CD4-positive, alpha-beta T cell treated with Interleukin-4 for 1 hour (primary cell): ENCODE measurements around the gene FOSL2.

ENCODE experiments used
- DNase-seq, 2 donors: peaks; one replicate each; pipeline ENCODE4 v3.0.0-alpha.2; 2020 to 2022

The FOSL2 gene

DNA sequence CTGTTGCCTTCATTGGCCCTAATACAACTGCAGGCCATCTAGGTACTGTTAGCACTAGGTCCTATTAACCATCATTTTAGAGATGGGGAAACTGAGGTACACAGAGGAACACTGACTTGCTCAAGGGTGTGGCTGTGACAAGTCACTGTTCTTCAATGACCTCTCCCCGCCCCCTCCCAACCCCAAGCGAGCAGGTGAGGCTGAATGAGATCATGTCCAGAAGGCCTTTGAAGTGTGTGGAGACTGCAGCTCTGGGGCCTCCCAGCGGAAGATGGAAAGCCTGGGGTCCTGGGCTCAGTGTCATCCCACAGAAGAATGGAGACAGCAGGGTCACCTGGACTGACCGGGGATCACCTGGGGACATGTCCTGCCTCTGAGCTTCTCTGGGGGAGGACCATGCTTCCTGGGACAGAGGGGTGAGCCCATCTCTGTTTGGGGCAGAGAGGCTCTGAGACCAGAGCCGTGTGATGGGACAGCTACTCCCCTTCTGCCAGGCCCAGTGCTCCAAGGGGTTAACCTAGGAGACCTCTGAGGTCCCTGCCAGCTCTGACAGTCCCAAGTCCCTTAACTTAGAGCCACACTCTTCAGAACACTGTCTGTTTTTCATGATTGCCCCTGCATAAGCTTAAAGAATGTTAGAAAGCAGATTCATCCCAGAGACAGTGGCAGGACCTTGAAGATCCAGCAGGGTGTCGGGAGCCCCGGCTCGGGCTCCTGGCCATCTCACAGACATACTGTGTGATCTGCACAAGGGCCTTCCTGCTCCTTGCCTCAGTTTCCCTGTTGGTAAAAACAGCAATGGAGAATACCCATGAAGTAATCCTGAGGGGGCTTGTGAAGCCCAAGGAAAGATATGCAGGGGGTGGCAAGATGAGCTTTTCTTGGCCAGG is 16.7 kb upstream of the FOSL2 start:
- no peak for DNase-seq

DNA sequence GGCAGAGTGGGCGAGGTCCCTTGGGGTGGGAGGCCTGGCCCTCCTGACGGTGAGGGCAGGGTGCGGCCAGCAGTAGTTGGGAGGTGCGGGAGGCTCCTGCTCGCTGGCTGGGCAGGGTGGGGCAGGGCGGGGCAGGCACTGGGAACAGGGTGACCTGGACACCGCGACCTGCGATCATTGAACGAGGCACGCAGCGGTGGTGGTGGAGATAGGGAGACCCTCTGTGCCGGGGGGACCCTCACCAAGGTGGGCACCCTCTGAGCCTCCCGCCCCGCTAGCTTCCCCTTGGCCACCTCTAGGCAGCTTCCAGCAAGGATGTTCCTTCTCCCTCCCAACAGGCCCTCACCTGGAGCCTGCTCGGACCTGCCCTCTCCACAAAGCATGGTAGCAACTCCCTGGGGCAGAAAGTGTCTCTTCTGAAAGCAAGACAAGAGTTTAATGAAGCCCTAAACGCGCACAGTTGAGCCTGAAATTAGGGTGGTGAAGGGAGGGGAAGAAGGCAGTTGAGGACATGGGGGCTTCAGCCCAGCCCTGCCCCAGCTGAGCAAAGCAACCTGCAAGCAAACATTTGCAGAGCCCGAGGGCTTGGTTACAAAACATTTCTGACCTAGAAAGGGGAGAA is 15.4 kb upstream of the FOSL2 start:
- DNase-seq, result no peak

DNA sequence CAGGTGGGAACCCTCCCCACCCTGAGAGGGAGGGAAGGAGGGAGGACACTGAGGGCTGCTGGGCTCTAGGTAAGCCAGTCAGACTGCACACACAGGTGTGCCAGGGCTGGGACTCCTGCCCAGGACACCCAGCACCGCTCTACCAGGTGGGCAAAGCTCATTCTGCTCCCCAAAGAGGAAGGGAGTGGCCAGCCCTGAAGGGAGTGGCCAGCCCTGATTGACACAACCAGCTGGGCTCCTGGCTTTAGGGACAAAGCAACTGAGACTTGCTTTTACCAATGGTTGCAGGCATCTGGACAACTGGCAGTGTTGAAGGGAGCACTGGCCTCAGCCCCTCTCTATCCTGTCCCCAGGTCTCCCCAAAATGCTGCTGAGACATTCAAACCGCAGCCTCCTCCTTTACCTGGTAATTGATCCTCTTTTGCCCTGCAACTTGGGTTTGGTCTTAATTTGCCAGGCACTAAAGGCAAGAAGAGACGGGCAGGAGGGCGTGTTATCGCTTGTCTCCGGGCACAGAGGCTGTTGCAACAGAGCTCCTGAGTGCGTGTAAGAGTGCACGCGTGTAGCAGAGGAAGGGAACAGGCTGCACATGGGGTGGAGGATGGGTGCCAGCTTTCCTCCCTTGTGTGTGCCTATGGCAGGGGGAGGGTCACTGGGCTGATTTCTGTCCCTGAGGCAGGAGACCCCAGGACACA is 14.5 kb upstream of the FOSL2 start:
- DNase-seq, result no peak

DNA sequence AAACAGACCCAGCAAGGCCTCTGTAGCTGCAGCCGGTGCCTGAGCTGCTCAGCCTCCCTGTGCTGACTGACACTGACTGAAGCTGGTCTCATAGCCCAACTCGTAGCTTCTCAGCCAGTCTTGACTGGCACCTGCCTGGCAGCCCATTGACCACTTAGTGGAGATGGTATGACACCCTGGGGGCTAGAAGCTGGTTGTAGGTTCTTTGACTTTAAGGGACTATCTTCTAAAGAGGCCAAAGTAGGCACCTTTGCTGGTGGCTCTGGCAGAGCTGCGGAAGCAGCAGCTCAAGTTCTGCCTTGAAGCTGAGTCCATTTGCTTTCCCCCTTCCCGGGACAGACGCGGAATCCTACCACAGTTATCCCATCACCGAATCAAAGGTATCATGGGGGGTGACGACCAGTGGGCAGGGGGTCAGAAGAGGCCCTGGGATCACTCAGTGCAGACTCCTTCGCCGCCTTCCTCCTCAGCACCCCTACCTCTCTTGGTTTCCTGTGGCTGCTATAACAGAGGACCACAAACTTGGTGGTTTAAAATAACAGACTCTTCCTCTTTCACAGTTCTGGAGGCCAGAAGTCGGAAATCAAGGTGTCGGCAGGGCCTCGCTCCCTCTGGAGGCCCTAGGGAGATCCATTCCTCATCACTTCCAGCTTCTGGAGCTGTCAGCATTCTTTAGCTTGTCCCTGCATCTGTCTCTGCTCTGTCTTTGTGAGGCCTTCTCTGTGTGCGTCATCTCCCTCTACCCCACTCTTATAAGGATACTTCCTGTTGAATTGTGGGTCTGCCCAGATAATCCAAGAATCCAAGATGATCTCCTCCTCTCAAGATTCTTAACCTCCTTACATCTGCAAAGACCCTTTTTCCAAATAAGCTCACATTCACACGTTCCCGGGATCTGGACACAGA is 13.7 kb upstream of the FOSL2 start:
- DNase-seq, result no peak

DNA sequence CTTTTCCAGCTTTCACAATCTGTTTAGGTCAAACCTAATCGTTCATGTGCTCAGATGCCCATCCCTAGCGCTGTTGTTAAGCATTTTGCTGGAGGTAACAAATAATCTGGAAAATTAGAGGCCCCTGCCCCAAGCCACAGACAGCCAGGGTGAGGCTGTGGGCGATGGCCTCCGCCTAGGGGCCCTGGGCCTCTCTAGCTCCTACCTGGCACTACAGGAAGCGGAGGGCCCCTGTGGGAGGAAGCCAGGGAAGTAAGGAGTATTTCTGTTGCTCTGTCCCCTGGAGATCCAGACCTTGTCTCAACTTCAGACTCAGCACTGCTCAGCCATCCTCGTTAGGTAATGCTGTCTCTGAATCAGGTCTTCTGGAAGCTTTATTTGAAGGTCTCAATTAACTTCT is 12.4 kb upstream of the FOSL2 start:
- DNase-seq, result no peak

DNA sequence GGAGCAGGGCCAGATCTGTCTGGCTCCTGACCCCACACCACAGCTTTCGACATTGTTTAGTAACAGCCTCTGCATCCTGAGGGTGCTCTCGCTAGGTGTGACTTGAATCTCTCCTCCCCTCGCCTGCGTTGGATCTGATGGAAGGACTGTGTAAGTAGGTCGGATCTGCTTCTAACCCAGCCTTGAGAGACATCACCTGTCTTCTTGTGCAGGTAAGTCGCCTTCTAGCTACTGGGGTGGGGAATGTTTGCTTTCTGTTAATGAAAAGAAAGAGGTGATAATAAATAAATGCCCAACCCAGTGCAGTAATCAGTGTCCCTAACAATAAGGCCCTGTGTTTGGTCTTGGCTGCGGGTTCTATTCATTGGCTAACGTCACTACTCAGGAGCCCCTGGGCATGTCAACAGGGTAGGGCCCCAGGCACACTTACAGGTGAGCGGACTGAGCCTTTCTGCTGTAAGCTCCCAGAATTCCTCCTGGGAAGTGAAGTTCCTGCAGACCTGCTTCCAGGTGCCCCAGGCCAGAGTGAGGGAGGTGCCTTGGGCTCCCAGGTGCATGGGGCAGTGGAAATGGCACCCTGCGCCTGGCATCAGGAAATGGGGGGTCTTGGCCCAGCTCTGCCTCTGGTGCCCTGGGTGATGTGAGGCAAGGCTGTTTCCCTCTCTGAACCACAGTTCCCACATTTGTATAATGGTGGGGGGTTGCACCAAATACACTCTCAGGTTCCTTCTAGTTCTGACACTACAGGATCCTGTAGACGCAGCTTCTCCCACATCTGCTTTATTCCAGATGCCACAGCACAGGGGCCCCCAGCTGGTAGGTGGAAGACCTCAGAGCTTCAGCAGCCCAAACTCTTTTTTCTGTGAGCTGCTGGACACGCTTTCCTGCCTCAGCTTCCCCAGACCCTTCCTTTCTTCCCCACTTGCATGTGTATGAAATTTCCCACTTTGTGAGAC is 11.2 kb upstream of the FOSL2 start:
- DNase-seq, result no peak

DNA sequence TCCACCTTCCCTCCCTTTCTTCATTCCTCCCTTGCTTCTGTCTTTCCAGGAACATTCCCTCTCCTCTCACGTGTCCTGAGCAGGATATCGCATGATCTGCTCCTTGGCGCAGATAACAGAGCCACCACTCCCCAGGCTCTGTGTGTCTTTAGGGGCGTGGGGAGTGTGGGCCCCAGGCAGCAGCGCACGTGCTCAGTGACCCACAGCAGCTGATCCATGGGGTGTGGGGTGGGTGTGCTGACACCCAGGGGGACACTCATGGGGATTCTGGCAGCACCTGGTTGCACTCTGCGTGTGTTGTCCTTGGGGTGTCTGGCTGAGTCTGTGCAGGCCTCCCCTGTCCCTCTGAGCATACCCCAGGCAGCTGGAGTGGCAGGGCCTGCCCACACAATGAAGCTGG is 9.9 kb upstream of the FOSL2 start:
- no peak for DNase-seq

DNA sequence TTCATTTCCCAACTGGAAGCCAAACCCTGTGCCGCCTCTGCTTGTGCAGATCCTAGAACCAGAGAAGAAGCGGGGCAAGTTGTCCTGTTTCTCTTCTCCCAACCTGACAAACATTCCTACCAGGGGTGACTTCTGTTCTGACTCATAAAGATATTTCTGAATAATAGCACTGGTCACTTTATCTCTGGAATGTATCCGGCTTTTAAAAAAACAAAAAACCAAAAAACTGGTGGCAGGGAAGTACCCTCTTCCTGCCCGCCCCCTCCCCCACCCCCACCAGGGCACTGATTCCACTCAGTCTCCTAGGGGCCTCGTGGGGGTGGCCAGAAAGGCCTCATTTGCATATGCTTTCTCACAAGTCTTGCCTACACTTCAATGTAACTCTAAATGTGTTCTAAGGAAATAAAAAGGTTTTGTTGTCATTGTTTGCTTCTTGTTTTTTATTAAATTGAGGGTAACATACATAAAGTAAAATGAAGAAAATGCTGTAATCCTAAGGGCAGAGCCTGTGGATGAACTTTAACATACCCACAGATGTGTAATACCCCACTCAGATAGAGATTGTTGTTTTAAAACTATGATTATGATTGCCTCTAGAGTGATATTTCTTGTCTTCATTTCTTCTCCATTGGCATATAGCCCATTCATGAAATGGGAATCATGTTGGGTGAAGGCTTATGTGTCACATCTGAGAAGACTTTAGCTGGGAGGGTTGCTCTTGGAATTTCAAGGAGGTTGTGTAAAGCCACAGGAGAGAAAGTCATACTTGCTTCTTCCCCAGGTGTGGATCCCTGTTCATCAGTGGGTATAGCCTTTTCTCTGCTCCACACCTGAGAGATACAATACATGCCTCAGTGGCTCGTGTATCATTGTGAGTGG is 5.3 kb upstream of the FOSL2 start:
- no peak for DNase-seq

DNA sequence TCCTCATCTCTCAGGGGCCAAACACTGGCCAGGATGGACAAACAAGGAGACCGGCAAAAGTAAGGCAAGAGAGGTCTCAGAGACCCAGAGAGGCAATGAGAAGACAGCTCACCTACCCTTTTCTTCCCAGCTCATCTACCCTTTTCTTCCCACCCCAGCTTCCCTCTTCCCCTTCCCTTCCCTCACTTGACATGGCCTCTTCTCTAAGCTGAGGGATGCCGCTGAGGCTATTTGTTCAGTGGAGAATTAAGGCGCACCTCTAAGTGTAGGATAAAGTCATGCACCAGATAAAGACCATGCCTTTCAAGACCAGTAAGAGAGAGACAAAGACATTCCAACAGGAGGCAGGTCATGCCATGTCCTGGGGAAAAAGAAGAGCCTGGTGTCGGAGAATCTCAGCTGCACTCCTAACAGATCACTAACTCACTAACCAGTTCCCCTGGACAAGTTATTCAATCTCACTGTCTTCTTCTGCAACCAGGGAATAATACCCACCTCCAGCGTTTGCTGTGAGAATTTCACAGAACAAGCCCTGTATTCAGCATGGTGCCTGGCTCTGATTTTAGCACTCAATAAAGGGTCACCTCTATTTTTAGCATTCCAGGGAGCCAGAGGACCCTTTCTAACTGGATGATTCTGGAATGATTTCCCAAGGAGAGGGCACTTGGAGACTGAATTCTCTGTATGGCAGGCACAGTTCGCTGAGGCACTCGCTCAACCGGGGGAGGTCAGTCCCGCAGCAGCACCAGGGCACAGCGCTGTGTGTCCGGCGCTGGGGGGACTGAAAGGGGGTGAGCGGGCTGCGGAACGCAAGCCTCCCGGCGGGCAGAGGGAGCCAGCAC is 3.0 kb upstream of the FOSL2 start:
- DNase-seq, result no peak

DNA sequence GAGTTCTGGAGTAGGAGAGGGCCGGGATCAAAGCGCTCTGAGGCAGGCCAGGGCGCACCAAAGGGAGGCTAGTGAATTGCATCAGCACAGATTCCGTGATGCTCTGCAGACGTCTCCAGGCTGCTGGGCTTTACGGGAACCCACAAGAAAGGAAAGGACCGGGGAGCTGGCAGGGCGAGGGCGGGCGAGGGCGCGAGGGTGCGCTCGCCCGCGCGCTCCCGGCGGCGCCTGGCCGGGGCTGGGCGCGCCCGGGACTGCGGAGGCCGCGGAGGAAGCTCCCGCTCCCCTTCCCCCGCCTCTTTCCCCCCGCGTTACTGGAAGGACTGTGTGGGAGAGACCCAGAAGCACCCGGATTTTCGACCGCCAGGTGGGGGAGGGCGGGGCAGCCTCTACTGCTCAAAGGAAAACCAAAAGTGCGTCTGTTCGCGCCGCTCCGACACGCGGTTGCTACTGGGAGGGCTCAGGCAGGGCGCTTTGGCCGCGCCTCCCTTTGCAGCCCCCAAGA is 2.4 kb upstream of the FOSL2 start:
- DNase-seq, result peak; percentile 81 to 87

DNA sequence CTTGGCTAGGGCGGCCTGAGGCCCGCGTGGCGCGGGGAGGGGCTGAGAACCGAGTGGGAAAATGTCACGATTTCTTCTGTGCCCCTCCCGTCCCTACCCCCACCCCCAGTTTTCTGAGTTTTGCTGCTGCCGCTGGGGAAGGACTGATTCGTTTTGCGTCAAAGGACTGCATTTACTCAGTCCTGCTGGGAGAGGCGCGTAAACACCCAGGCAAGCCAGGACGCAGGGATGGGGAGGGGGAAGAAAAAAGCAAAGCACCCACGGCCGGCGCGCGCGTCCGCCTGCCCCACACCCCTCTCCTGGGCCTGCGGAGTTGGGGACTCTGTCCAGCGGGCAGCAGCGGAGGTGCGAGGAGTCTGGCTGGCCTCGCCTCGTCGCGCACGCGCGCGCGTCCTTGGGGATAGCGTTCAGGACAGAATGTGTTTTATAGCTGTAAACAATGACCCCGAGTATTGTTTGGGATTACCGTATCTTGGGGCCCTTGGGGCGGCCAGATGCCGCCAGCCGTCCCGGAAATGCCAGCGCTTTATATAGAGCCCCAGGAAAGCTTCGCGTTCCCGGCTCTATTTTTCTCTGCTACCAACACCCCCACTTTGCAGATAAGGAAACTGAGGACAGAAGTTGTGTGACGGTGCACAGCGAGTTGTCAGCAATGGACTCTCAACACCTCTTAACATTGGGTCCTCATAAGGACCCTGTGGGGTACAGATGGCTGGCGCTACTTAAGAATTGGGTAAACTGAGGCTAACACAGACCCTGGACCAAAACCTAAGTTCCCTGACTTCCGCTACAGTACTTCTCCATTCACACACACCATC is 1.7 kb upstream of the FOSL2 start:
- no peak for DNase-seq

DNA sequence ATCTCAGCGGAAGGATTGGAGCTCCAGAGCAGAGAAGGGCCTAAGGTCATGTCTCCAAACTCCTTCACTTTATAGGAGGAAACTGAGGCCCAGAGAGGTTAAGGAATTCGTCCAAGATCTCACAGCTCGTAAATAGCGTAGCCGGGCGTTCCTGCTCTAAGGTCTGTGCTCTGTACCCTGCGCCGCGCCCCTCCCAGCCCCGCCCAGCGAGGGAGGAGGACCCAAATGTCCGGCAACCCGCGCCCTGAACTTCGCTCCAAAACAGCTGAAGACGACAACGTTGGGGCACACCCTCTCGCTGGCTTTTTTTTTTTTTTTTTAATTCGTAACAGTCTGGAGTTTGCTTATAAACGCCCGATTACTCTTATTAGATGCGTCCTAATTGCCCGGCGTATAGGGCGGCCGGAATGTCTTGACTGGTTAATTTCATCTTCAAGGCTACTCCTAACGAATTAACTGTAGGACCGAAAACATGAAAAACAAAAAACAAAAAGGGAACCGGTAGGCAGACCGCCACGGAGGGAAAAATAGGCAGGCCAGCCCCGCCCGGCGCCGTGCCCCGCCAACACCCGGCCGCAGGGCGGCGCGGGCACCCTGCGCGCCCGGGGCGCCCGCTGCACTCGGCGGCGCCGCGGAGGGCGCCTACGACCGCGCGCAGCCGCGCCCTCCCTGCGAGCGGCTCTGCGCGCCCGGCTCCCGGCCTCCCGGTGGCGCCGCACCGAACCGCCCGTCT is 928 bp upstream of the FOSL2 start:
- DNase-seq, result peak; percentile 74 to 83

DNA sequence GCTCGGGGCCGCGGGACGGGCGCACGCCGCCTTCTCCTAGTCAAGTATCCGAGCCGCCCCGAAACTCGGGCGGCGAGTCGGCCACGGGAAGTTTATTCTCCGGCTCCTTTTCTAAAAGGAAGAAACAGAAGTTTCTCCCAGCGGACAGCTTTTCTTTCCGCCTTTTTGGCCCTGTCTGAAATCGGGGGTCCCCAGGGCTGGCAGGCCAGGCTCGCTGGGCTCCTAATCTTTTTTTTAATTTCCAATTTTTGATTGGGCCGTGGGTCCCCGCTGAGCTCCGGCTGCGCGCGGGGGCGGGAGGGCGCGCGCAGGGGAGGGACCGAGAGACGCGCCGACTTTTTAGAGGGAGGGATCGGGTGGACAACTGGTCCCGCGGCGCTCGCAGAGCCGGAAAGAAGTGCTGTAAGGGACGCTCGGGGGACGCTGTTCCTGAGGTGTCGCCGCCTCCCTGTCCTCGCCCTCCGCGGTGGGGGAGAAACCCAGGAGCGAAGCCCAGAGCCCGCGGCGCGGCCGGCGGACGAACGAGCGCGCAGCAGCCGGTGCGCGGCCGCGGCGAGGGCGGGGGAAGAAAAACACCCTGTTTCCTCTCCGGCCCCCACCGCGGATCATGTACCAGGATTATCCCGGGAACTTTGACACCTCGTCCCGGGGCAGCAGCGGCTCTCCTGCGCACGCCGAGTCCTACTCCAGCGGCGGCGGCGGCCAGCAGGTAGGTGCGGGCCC is 617 bp downstream of the FOSL2 start:
- DNase-seq, result peak in 1 of 2 donors; percentile 54

DNA sequence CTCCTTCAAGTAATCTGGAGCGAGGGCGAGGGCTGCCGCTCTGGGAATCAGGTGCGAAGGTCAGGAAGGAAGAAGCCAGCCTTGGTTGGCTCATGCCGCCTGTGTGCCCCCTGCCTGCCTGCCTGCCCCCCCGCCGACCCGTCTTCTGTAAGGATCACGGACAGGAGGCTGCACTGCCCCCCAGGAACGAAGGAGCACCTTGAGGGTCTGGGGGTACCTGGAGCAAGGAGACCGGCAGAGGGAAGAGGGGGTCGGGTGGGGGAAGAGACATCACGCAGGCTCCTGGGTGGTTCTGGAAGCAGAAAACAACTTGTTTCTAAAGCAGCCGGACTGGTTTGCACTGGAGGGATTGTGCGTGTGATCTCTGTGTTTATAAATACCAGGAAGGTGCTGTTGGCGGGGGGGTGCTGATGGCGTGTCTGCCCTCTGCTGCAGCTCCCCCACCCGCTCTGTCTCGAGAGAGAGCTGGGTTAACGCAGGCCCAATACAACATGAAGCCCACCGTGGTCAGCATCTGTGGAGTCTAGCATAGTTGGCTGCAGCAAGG is 1.7 kb downstream of the FOSL2 start:
- peak in 1 of 2 donors; percentile 51 for DNase-seq

DNA sequence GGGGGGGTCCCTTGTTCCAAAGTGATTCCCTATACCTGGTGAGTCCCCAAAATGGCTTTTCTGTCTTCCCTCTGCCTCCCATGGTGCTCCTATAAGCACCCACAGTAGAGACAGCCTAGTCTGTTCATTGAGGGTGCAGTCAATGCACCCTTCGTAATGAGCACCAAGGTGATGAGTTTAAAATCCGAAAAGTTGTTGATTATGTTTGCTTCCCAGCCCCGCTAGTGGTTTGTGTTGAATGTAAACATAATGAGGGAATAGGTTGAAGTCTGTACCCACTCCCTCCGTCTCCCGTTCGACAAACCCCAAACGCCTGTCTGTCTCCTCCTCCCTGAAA is 2.3 kb downstream of the FOSL2 start:
- no peak for DNase-seq

DNA sequence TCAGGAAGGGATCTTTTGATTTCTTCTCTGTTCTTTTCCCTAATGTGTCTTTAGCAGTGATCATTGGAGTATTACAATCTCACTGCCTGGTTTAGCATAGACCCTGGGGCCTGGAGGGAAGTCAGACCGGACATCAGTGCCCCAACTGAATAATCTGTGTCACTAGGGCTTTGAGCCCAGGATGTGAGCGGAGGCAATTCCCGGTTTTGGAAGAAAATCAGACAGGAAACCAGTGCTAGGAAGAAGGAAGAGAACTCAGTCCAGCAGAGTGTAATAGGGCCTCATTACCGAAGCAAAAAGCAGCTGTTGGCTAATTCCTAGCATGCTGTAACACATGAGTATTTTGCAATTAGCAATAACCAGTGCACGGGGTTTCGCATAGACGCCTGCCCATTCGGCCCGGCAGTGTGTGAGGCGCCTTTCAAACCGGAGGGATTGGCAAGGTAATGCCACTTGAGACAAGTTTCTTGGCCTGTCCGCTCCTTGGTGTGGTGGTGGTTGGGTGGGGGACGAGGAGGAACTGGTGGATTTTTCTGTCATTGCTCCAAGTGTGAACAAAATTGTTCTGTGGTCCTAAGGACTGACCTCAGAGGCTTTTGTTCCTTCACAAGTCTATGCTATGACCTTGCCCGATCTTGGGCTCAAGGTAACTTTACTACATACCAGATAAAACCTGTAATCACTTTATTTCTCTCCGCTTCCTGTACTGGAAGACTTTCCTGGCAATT is 2.8 kb downstream of the FOSL2 start:
- DNase-seq, result no peak
